ENCODE measurements around the gene GPC2.

GRCh38 chr7:100158229-100159098, 18.7 kb downstream of the GPC2 start, which contains the start of gene TRAPPC14:
- TF ChIP-seq CTCF (IDR thresholded peaks at IDR 0.05; ENCODE audit: borderline replicate concordance, extremely low read depth, low read length, poor library complexity, severe bottlenecking) = no peak
- no peak for TF ChIP-seq EZH2 (IDR thresholded peaks at IDR 0.05; ENCODE audit: borderline replicate concordance, low read depth, low read length, severe bottlenecking)

All from DND-41 (cell line).